ENCODE data around the gene KRT26. TPM values are rescaled to one million over a fixed set of nuclear protein-coding genes. Genes with fewer than 3 reads are reported as not detected.

The KRT26 gene
- total and polyA plus RNA-seq, 2 experiments from 2014 or later: not detected

DNA sequence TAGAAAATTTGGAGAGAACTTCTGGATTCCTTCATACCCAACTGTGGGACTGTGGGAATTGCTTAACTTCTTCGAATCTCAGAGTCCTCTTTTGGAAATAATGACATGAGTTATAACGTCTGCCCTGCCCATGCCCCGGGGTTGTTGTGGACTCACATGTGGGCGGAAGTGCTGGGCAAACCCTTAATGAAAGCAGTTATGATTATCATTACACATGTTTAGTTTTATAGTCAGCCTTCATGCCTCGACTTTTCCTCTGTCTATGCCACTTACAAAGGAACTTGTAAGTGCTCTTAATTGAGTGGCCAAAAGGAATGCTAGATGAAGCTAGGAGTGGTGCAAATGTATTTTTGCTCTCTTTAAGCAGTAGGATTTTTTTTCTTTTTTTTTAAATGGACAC is 6.5 kb upstream of the KRT26 start (continued):
- TF ChIP-seq REST (IDR thresholded peaks at IDR 0.05; ENCODE audit: unreplicated experiment) (no peak), NANOG (IDR thresholded peaks at IDR 0.05; ENCODE audit: borderline replicate concordance) (no peak), ZNF462 (CRISPR knock-in tag; IDR thresholded peaks at IDR 0.05) (no peak), EZH2 (IDR thresholded peaks at IDR 0.05; ENCODE audit: low read depth, unreplicated experiment) (no peak)

- DNase-seq (ENCODE audit: low spot score): no peak
- no peak overlapping the region for H3K4me2 ChIP-seq
- H3K4me3 Mint-ChIP-seq: no peak overlapping the region
- H3K27me3 Mint-ChIP-seq (ENCODE audit: insufficient read depth, low read depth, poor library complexity): peaks cover 6% of the 10 kb centered on the region
- no peaks in the 10 kb centered on the region for H3K36me3 ChIP-seq (ENCODE audit: insufficient read depth)
- H3K79me2 ChIP-seq (replicated peaks; ENCODE audit: insufficient read depth): no peaks in the 10 kb centered on the region
- H3K4me3 ChIP-seq: no peak overlapping the region
- ATAC-seq: no peak
- H3K27ac ChIP-seq (ENCODE audit: low read depth): no peak overlapping the region
- H3K36me3 Mint-ChIP-seq (ENCODE audit: low read depth): no peaks in the 10 kb centered on the region
- no peaks in the 10 kb centered on the region for H3K9me3 Mint-ChIP-seq
- no peaks in the 10 kb centered on the region for H3K4me1 ChIP-seq (ENCODE audit: insufficient read depth)
- H3K9me2 ChIP-seq (ENCODE audit: insufficient read depth): no peaks in the 10 kb centered on the region
- no peak overlapping the region for H3K27ac Mint-ChIP-seq
- H3K27me3 ChIP-seq (ENCODE audit: insufficient read depth): peaks cover 15% of the 10 kb centered on the region
- no peaks in the 10 kb centered on the region for H4K20me1 ChIP-seq (replicated peaks; ENCODE audit: insufficient read depth)
- H2AFZ ChIP-seq: no peak overlapping the region
- no peaks in the 10 kb centered on the region for H3K4me1 Mint-ChIP-seq
- no peaks in the 10 kb centered on the region for H3F3A ChIP-seq (replicated peaks; ENCODE audit: low read depth)
- TF ChIP-seq ZNF114 (CRISPR knock-in tag; IDR thresholded peaks at IDR 0.05) (no peak), REST (IDR thresholded peaks at IDR 0.05; ENCODE audit: unreplicated experiment) (no peak), POLR2AphosphoS5 (IDR thresholded peaks at IDR 0.05; ENCODE audit: low read depth) (no peak), ETS1 (IDR thresholded peaks at IDR 0.05) (no peak)
Observed at GRCh38 chr17:40777971-40778370, 6.0 kb upstream of the KRT26 start.

All from GM23338 (cell line).